OCI-LY7 (cell line): ENCODE measurements around the gene UBE2E1. TPM values are rescaled to one million over a fixed set of nuclear protein-coding genes. Genes with fewer than 3 reads are reported as not detected.

Experiments used
- BruUV-seq: library from RNA; stranded (reverse); fragments of 400-500 nt; replicated peaks from 2 replicates; lab custom pipeline; 2021; lab: Mats Ljungman, UMichigan
- CTCF ChIA-PET: fragments of 300-600 bp; sonication (Branson Sonifier 250); formaldehyde crosslinking; loops from one replicate; lab custom pipeline; 2022; ENCODE audit warnings: antibody characterized with exemption; ENCODE audit not compliant: unreplicated experiment; lab: Charles Lee
- POLR2A ChIA-PET: fragments of 300-600 bp; sonication (Branson Sonifier 250); formaldehyde crosslinking; loops from one replicate; lab custom pipeline; 2022; ENCODE audit warnings: antibody characterized with exemption; lab: Charles Lee
- DNase-seq: peaks from one replicate; pipeline ENCODE4 v3.0.0-alpha.2; 2015; ENCODE audit warnings: low spot score
- H2AFZ ChIP-seq: fragments of 200-600 bp; sonication (generic), shearing (Covaris generic); 2 replicates; pipeline ENCODE4 v1.6.1; 2014; ENCODE audit warnings: mild to moderate bottlenecking, antibody characterized with exemption, low read length, moderate library complexity
- H3K27ac ChIP-seq: fragments of 200-600 bp; sonication (generic); 2 replicates; pipeline ENCODE4 v1.5.1; 2014; ENCODE audit warnings: mixed run types, low read depth, mild to moderate bottlenecking, moderate library complexity, low read length, inconsistent platforms; ENCODE audit not compliant: poor library complexity, severe bottlenecking
- H3K36me3 ChIP-seq: fragments of 200-600 bp; sonication (generic); 2 replicates; pipeline ENCODE4 v1.6.1; 2014; ENCODE audit warnings: mild to moderate bottlenecking, antibody characterized with exemption, low read length, moderate library complexity, mixed read lengths; ENCODE audit not compliant: insufficient read depth
- H3K4me1 ChIP-seq: fragments of 200-600 bp; sonication (generic); 2 replicates; pipeline ENCODE4 v1.5.1; 2014; ENCODE audit warnings: mild to moderate bottlenecking, low read length; ENCODE audit not compliant: insufficient read depth, poor library complexity, severe bottlenecking
- H3K4me2 ChIP-seq: fragments of 200-600 bp; sonication (generic); 2 replicates; pipeline ENCODE4 v1.6.1; 2014; ENCODE audit warnings: mild to moderate bottlenecking, low read length
- H3K4me3 ChIP-seq: fragments of 200-600 bp; sonication (generic); 2 replicates; pipeline ENCODE4 v1.5.1; 2014; ENCODE audit warnings: mild to moderate bottlenecking, low read depth, low read length; ENCODE audit not compliant: poor library complexity, severe bottlenecking
- H3K79me2 ChIP-seq: fragments of 200-600 bp; sonication (generic); 2 replicates; pipeline ENCODE4 v1.6.1; 2016; ENCODE audit warnings: low read depth, mild to moderate bottlenecking, low read length, moderate library complexity, mixed read lengths; ENCODE audit not compliant: insufficient read depth
- H3K9me2 ChIP-seq: fragments of 200-600 bp; sonication (generic); 2 replicates; pipeline ENCODE4 v1.6.1; 2016; ENCODE audit warnings: mild to moderate bottlenecking, low read length, mixed read lengths; ENCODE audit not compliant: insufficient read depth
- H3K9me3 ChIP-seq: fragments of 200-600 bp; sonication (generic); 2 replicates; pipeline ENCODE4 v1.6.1; 2014; ENCODE audit warnings: mild to moderate bottlenecking, mixed run types, low read length, mixed read lengths
- H4K20me1 ChIP-seq: fragments of 200-600 bp; sonication (generic); 2 replicates; pipeline ENCODE4 v1.6.1; 2014; ENCODE audit warnings: mild to moderate bottlenecking, antibody characterized with exemption, low read length, moderate library complexity, mixed read lengths; ENCODE audit not compliant: insufficient read depth
- EZH2phosphoT487 ChIP-seq: fragments of 200-600 bp; sonication (generic); IDR thresholded peaks from 2 replicates; pipeline ENCODE4 v1.6.1; 2018; ENCODE audit warnings: low read depth, borderline replicate concordance, mild to moderate bottlenecking, mixed run types, antibody characterized with exemption, low read length, moderate library complexity, mixed read lengths
- intact Hi-C: fragments of 100-400 bp; cut with micrococcal nuclease; formaldehyde crosslinking; loops from one replicate; pipeline ENCODE4 v1.10.0; 2022; ENCODE audit not compliant: unreplicated experiment
- total RNA-seq, 2 experiments: library from RNA; depleted of rRNA in 1 of 2; stranded (reverse); fragments of >200 nt in 1 of 2; shearing (Covaris generic) in 1 of 2; gene quantifications; 2 replicates each; pipeline ENCODE4 v1.2.3, GENCODE V29; 2014 to 2022
- TF ChIP-seq, protein P1 (sequence below): fragments of 200-600 bp; sonication (generic); conservative IDR thresholded peaks from 2 replicates; pipeline ENCODE4 v1.5.1; 2014; ENCODE audit warnings: mild to moderate bottlenecking, antibody characterized with exemption, low read length, moderate library complexity, mixed read lengths

UBE2E1 gene
- total RNA-seq, 2 experiments from 2014 or later, result 126 to 142 TPM

DNA sequence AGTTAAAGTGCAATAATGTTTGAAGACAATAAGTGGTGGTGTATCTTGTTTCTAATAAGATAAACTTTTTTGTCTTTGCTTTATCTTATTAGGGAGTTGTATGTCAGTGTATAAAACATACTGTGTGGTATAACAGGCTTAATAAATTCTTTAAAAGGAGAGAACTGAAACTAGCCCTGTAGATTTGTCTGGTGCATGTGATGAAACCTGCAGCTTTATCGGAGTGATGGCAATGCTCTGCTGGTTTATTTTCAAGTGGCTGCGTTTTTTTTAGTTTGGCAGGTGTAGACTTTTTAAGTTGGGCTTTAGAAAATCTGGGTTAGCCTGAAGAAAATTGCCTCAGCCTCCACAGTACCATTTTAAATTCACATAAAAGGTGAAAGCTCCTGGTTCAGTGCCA lies 113.9 kb downstream of the UBE2E1 start:
- peak overlapping the region; percentile 94 for H3K4me2 ChIP-seq
- peaks cover 52% of the 10 kb centered on the region for H3K36me3 ChIP-seq
- H2AFZ ChIP-seq, result no peak overlapping the region
- H3K9me3 ChIP-seq, result no peaks in the 10 kb centered on the region
- peaks cover 39% of the 10 kb centered on the region for H3K79me2 ChIP-seq
- peaks cover 27% of the 10 kb centered on the region for H4K20me1 ChIP-seq
- POLR2A ChIA-PET, result interaction anchor here (0.7 to 3.6 kb wide), 6 partner anchors 30 to 703 kb away, joined by 3 to 12 read pairs (median 3); no protein-coding TSS in a partner anchor
- peaks cover 34% of the 10 kb centered on the region for H3K4me1 ChIP-seq
- CTCF ChIA-PET, result no interaction called here
- peak; percentile 58 for DNase-seq
- no peaks in the 10 kb centered on the region for H3K9me2 ChIP-seq
- BruUV-seq, result no TSS peak
- TF ChIP-seq, protein P1, sequence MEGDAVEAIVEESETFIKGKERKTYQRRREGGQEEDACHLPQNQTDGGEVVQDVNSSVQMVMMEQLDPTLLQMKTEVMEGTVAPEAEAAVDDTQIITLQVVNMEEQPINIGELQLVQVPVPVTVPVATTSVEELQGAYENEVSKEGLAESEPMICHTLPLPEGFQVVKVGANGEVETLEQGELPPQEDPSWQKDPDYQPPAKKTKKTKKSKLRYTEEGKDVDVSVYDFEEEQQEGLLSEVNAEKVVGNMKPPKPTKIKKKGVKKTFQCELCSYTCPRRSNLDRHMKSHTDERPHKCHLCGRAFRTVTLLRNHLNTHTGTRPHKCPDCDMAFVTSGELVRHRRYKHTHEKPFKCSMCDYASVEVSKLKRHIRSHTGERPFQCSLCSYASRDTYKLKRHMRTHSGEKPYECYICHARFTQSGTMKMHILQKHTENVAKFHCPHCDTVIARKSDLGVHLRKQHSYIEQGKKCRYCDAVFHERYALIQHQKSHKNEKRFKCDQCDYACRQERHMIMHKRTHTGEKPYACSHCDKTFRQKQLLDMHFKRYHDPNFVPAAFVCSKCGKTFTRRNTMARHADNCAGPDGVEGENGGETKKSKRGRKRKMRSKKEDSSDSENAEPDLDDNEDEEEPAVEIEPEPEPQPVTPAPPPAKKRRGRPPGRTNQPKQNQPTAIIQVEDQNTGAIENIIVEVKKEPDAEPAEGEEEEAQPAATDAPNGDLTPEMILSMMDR, result no peak
- TF ChIP-seq EZH2phosphoT487, result no peak
- peak overlapping the region; percentile 35 for H3K27ac ChIP-seq
- peak overlapping the region; percentile 97 for H3K4me3 ChIP-seq
- intact Hi-C loops, result no loop called here

DNA sequence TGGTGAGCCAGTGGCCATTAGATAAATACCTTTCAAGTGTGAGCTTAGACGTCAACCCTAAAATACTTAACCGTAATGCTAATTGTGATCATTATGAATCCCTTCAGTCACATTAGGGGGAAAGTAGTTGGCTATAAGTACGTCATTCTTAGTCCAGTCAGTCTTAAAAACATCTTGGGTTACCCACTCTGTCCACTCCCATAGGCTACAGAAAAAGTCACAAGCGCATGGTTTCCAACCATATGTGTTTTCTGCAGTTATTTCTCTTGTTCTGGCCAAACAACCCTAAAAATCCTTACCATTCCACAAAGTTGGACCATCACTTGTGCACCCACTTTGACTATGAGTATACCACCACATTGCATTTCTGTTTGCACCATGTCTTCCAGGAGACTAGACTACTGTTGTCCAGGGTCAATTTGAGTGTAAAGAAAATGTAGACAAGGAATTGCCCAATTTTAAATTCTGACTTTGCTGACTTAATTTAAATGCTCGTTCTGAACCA lies 114.4 kb downstream of the UBE2E1 start:
- peaks cover 39% of the 10 kb centered on the region for H3K79me2 ChIP-seq
- peak overlapping the region; percentile 97 for H3K4me3 ChIP-seq
- H3K4me1 ChIP-seq, result peaks cover 29% of the 10 kb centered on the region
- ChIA-PET POLR2A (interaction anchor here (0.7 to 0.8 kb wide), 3 partner anchors 34 to 534 kb away, joined by 3 read pairs; no protein-coding TSS in a partner anchor), CTCF (no interaction called here)
- DNase-seq, result no peak
- peaks cover 27% of the 10 kb centered on the region for H4K20me1 ChIP-seq
- peak overlapping the region; percentile 94 for H3K4me2 ChIP-seq
- H3K9me3 ChIP-seq, result no peaks in the 10 kb centered on the region
- H2AFZ ChIP-seq, result no peak overlapping the region
- intact Hi-C loops, result no loop called here
- TF ChIP-seq, protein P1, result no peak
- TF ChIP-seq EZH2phosphoT487, result no peak
- peak overlapping the region; percentile 35 for H3K27ac ChIP-seq
- H3K36me3 ChIP-seq, result peaks cover 52% of the 10 kb centered on the region
- no peaks in the 10 kb centered on the region for H3K9me2 ChIP-seq
- no TSS peak for BruUV-seq

DNA sequence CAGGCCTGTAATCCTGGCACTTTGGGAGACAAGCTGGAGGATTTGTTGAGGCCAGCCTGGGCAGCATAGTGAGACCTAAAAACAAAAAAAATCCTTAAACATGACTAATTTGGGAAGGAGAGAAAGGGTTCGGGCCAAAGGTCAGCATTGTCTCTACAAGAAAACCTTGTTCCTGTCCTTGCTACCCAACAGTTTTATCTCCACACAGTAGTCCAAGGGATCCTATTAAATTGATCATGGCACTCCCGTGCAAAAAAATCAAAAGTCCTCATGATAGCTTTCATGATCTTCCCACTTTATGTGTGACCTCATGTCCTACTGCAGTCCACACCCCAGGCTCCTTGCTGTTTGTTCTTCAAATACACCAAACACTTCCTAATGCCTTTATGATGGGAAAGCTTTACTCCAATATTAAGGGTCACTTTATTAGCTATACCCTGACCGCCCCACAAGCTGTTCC lies 115.3 kb downstream of the UBE2E1 start:
- TF ChIP-seq, protein P1, result no peak
- TF ChIP-seq EZH2phosphoT487, result no peak
- DNase-seq, result no peak
- peaks cover 52% of the 10 kb centered on the region for H3K36me3 ChIP-seq
- BruUV-seq, result no TSS peak
- no peak overlapping the region for H3K4me3 ChIP-seq
- no peaks in the 10 kb centered on the region for H3K9me2 ChIP-seq
- peaks cover 20% of the 10 kb centered on the region for H3K4me1 ChIP-seq
- CTCF ChIA-PET, result no interaction called here
- peak overlapping the region; percentile 94; the same call in 1 of the 2 replicates for H3K4me2 ChIP-seq
- H3K9me3 ChIP-seq, result no peaks in the 10 kb centered on the region
- intact Hi-C loops, result no loop called here
- H3K79me2 ChIP-seq, result peaks cover 34% of the 10 kb centered on the region
- POLR2A ChIA-PET, result interaction anchor here (0.6 to 0.9 kb wide), 2 partner anchors 23 to 652 kb away, joined by 3 to 4 read pairs; no protein-coding TSS in a partner anchor
- H2AFZ ChIP-seq, result no peak overlapping the region
- H4K20me1 ChIP-seq, result peaks cover 27% of the 10 kb centered on the region
- peak overlapping the region; percentile 35 for H3K27ac ChIP-seq
